GM12864 (cell line): ENCODE results near the gene KLHL34.

Experiments
- DNase-seq: peaks from one replicate; pipeline ENCODE4 v3.0.0-alpha.2; 2011; ENCODE audit warnings: low read depth
- H3K4me3 ChIP-seq: 2 replicates; pipeline ENCODE4 v1.5.1; 2011; ENCODE audit warnings: mild to moderate bottlenecking, low read depth, low read length, control low read depth
- TF ChIP-seq, protein P1 (sequence below): IDR thresholded peaks from 2 replicates; pipeline ENCODE4 v1.5.1; 2011; ENCODE audit warnings: low read depth, mild to moderate bottlenecking, moderate library complexity, low read length, control low read depth, inconsistent platforms; ENCODE audit errors: missing control alignments

The KLHL34 gene

GRCh38 chrX:21666252-21666651 lies 8.1 kb upstream of the KLHL34 start:
- TF ChIP-seq, protein P1, sequence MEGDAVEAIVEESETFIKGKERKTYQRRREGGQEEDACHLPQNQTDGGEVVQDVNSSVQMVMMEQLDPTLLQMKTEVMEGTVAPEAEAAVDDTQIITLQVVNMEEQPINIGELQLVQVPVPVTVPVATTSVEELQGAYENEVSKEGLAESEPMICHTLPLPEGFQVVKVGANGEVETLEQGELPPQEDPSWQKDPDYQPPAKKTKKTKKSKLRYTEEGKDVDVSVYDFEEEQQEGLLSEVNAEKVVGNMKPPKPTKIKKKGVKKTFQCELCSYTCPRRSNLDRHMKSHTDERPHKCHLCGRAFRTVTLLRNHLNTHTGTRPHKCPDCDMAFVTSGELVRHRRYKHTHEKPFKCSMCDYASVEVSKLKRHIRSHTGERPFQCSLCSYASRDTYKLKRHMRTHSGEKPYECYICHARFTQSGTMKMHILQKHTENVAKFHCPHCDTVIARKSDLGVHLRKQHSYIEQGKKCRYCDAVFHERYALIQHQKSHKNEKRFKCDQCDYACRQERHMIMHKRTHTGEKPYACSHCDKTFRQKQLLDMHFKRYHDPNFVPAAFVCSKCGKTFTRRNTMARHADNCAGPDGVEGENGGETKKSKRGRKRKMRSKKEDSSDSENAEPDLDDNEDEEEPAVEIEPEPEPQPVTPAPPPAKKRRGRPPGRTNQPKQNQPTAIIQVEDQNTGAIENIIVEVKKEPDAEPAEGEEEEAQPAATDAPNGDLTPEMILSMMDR = no peak
- no peak for DNase-seq
- H3K4me3 ChIP-seq = no peak overlapping the region

GRCh38 chrX:21662761-21663160 lies 4.6 kb upstream of the KLHL34 start:
- TF ChIP-seq, protein P1 = no peak
- H3K4me3 ChIP-seq = no peak overlapping the region
- no peak for DNase-seq

- DNase-seq = no peak
- TF ChIP-seq, protein P1 = no peak
- no peak overlapping the region for H3K4me3 ChIP-seq
These were observed 3.2 kb upstream of the KLHL34 start for GRCh38 chrX:21661316-21661715.

DNA sequence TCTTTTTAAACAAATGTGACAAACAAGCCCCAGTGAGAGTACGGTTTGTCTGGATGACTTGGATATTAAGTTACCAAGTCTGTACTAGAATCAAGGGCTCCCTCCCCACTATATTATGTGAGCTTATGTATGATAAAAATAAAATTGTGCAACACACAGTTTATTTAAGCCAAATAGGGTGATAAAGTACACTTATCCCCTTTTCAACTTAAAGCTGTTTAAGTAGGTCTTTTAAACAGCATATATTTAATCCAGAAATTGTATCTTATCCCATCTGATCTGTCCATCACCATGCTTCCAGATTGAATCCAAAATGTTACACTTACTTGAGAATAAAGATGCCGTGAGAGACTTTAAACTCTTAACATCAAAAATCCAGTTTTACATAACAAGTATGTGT lies 2.0 kb upstream of the KLHL34 start:
- TF ChIP-seq, protein P1 = no peak
- no peak for DNase-seq
- no peak overlapping the region for H3K4me3 ChIP-seq

- H3K4me3 ChIP-seq = no peak overlapping the region
- no peak for DNase-seq
- TF ChIP-seq, protein P1 = no peak
These were observed 1.2 kb upstream of the KLHL34 start for GRCh38 chrX:21659320-21659719.

- DNase-seq = no peak
- H3K4me3 ChIP-seq = no peak overlapping the region
- TF ChIP-seq, protein P1 = no peak
These were observed 616 bp upstream of the KLHL34 start for GRCh38 chrX:21658746-21659145.

DNA sequence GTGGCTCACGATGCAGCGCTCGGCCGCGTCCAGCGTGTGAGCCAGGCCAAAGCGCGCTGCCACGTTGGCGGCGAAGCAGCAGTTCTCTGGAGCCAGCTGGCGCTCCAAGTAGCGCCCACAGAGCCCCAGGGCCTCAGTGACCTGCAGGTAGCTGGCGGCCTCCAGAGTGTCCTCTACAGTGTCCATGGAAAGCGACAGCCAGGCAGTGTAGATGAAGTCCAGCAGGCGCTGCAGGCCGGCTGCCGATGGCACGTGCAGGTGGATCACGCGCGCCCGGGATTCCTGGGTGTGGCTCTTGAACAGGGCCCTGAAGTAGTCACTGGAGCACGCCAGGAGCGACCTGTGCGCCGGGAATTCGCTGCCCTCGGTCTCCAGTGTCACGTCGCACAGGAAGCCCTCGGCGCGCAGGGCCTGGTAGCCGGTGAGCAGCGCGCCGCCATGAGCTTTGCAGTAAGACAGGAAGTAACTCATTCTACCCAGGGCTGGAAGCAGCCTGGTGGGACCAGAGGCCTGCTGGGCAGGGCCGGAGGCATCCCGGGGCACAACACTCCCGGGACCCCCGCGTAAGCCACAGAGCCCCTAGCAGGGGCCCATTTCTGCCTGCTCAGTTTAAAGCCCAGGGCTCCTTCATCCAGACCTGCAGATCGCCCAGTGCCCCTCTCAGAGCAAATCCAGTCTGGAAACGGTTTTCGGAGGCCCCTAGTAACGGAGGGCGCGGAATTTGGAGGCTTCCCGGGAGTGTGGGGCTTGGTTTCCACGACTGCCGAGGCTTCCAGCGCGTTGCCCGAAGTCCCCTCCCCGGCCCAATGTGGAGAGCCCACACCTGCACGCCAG lies 595 bp downstream of the KLHL34 start:
- no peak overlapping the region for H3K4me3 ChIP-seq
- DNase-seq = no peak
- TF ChIP-seq, protein P1 = no peak
